Transverse colon (tissue), 4 donors: Measurements from ENCODE around the gene WNK2. TPM values are rescaled to one million over a fixed set of nuclear protein-coding genes. Genes with fewer than 3 reads are reported as not detected.

Experiments
- DNase-seq: peaks from one replicate; pipeline ENCODE4 v3.0.0-alpha.2; 2019
- H3K27ac ChIP-seq, 4 donors: fragments of 200-600 bp; sonication (generic); 2 replicates each; pipeline ENCODE4 v1.5.1; 2016 to 2018; ENCODE audit warnings: inconsistent platforms in 4 of 4
- H3K27me3 ChIP-seq: fragments of 200-600 bp; sonication (generic); 2 replicates; pipeline ENCODE4 v1.5.1; 2017; ENCODE audit warnings: inconsistent platforms
- H3K36me3 ChIP-seq, 4 donors: fragments of 200-600 bp; sonication (generic); 2 replicates each; pipeline ENCODE4 v1.5.1; 2017 to 2019; ENCODE audit warnings: inconsistent platforms in 4 of 4
- H3K4me1 ChIP-seq, 4 donors: fragments of 200-600 bp; sonication (generic); 2 replicates each; pipeline ENCODE4 v1.5.1; 2017 to 2020; ENCODE audit warnings: inconsistent platforms in 4 of 4
- H3K4me3 ChIP-seq, 4 donors: fragments of 200-600 bp; sonication (generic); 1 replicate in 1 of 4; 2 replicates in 3 of 4; pipeline versions ENCODE4 v1.5.1 to v1.6.1; 2017 to 2019; ENCODE audit warnings: inconsistent platforms in 4 of 4
- H3K9me3 ChIP-seq, 2 donors: fragments of 200-600 bp; sonication (generic); 2 replicates each; pipeline ENCODE4 v1.5.1; 2017 to 2019; ENCODE audit warnings: inconsistent platforms in 2 of 2
- EP300 ChIP-seq: sonication (generic); formaldehyde crosslinking; IDR thresholded peaks from one replicate; pipeline ENCODE4 v1.6.1; 2017; ENCODE audit warnings: antibody characterized with exemption, low read depth
- POLR2A ChIP-seq: fragments of 450-650 bp; IDR thresholded peaks from one replicate; pipeline ENCODE4 v1.6.1; 2016; ENCODE audit warnings: antibody characterized with exemption, mild to moderate bottlenecking, moderate library complexity
- POLR2AphosphoS5 ChIP-seq, 3 donors: sonication (generic); formaldehyde crosslinking; IDR thresholded peaks; one replicate each; pipeline ENCODE4 v1.6.1; 2016; ENCODE audit warnings: antibody characterized with exemption in 3 of 3
- WGBS, 2 donors: methylation state at CpG; one replicate each; pipeline ENCODE4 v1.1.5; 2018; ENCODE audit warnings: low coverage in 1 of 2; 5-methylcytosine and 5-hydroxymethylcytosine counted together
- in situ Hi-C, 4 donors: fragments of 200-750 bp; cut with MboI; loops; one replicate each; pipeline versions ENCODE4 v1.15.0 to v1.15.1; 2017; ENCODE audit warnings: low sequenced_read_pairs in 3 of 4, low pct_ligation_motif_present in 1 of 4, low pct_unique_long_range_greater_than_20kb in 1 of 4
- intact Hi-C: fragments of 100-400 bp; cut with DNase I; formaldehyde crosslinking; loops from one replicate; pipeline ENCODE4 v1.15.1; 2023; ENCODE audit warnings: low total_unique reads
- total RNA-seq, 4 donors: library from RNA; depleted of rRNA; stranded (reverse); fragments of >200 nt; gene quantifications; one replicate each; pipeline ENCODE4 v1.1.0, GENCODE V29; 2016
- TF ChIP-seq, protein P1 (sequence below), 5 experiments: fragments of 200-600 bp in 3 of 5; fragments of 450-650 bp in 2 of 5; sonication (generic) in 3 of 5; IDR thresholded peaks; 1 replicate in 2 of 5; 2 replicates in 3 of 5; pipeline ENCODE4 v1.5.1; 2016 to 2017; ENCODE audit warnings: antibody characterized with exemption in 5 of 5, inconsistent platforms in 3 of 5, mild to moderate bottlenecking in 2 of 5, moderate library complexity in 1 of 5

Gene WNK2
- total RNA-seq, 4 donors from 2014 or later, result 133 to 618 (median 157) TPM

DNA sequence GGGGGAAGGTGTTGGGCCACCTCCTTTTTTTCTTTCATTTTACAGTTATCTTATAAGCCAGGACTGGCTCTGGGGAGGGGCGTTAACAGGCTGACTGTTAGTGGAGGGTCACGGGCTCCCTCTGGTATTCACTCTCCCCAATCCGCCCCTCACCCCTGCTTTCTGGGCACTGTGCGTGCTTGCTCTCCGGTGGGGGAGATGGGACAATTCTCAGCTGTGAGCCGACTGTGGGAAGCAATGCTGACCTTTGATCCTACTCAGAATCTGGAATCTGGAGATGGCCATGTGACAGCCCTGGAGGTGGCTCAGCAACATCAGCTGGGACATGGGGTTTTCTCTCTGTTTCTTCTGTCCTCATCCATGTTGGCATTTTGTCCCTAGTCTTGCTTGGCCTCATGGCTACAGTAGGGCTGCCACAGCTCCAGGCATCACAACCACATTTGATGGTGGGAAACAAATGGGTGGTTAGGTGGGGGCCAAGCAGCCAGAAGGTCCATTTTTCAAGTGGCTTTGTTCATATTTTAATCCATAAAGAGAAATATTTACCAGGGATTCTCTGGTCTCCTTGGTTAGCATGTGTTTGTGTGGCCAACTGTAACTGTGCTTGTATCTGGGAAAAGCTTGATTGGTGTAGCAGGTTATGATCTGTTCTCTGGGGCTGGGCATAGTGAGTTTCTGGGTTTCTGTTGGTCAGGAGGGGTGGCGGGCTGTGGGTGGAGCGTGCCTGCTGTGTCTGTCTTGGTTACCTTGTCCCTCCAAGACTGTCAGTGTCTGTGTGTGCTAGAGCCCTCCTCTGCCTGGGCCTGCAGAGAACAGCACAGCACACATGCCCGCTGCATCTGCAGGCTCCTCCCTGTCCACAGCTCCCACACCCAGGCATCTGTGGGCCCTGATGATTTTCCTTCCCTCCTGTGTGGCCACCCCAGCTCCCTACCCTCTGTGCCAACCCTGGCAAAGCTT lies 12.4 kb downstream of the WNK2 start:
- peak; percentile 36 for DNase-seq
- intact Hi-C loops, result no loop called here
- 40 to 67% methylated on average over 1 to 9 of the region's 9 CpGs for WGBS, 2 donors
- no peaks in the 10 kb centered on the region for H3K27me3 ChIP-seq
- H3K4me1 ChIP-seq, result peaks cover 25 to 78% (median 70%) of the 10 kb centered on the region in 4 donors
- TF ChIP-seq EP300 (no peak), POLR2AphosphoS5 (IDR thresholded peaks at IDR 0.05) (peak in 1 of 3 donors; percentile 21)
- no peak overlapping the region for H3K4me3 ChIP-seq
- H3K9me3 ChIP-seq, result no peaks in the 10 kb centered on the region
- no peaks in the 10 kb centered on the region for H3K36me3 ChIP-seq
- peak overlapping the region; percentile 53 to 88 (median 62) for H3K27ac ChIP-seq
- in situ Hi-C loops, result no loop called here

DNA sequence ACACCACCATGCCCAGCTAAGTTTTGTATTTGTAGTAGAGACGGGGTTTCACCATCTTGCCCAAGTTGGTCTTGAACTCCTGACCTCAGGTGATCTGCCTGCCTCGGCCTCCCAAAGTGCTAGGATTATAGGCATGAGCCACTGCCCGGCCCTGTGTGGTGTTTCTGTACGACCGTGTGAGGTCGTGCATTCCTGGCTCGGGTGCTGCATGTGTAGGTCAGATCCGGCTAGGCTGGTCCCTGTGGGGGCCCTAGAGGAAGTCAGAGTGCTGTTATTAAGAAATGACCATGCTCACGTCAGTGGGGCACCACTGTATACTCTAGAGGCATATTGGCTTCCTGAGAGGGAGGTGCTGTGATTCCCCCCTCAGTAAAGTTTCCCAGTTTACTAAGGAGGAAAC lies 13.7 kb downstream of the WNK2 start:
- in situ Hi-C loops (no loop called here), intact Hi-C loops (no loop called here)
- TF ChIP-seq EP300, result no peak
- TF ChIP-seq, protein P1, sequence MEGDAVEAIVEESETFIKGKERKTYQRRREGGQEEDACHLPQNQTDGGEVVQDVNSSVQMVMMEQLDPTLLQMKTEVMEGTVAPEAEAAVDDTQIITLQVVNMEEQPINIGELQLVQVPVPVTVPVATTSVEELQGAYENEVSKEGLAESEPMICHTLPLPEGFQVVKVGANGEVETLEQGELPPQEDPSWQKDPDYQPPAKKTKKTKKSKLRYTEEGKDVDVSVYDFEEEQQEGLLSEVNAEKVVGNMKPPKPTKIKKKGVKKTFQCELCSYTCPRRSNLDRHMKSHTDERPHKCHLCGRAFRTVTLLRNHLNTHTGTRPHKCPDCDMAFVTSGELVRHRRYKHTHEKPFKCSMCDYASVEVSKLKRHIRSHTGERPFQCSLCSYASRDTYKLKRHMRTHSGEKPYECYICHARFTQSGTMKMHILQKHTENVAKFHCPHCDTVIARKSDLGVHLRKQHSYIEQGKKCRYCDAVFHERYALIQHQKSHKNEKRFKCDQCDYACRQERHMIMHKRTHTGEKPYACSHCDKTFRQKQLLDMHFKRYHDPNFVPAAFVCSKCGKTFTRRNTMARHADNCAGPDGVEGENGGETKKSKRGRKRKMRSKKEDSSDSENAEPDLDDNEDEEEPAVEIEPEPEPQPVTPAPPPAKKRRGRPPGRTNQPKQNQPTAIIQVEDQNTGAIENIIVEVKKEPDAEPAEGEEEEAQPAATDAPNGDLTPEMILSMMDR (IDR thresholded peaks at IDR 0.05), result no peak
- DNase-seq, result no peak
- Histone ChIP-seq H3K9me3 (no peaks in the 10 kb centered on the region), H3K4me3 (no peak overlapping the region), H3K27me3 (no peaks in the 10 kb centered on the region), H3K4me1 (peaks cover 32 to 88% (median 80%) of the 10 kb centered on the region in 4 donors), H3K27ac (peak overlapping the region; percentile 53 to 88 (median 62)), H3K36me3 (no peaks in the 10 kb centered on the region)
- 64% methylated on average over 9 of the region's 9 CpGs; no CpG with 5 or more reads in 1 of the 2 donors for WGBS, 2 donors

DNA sequence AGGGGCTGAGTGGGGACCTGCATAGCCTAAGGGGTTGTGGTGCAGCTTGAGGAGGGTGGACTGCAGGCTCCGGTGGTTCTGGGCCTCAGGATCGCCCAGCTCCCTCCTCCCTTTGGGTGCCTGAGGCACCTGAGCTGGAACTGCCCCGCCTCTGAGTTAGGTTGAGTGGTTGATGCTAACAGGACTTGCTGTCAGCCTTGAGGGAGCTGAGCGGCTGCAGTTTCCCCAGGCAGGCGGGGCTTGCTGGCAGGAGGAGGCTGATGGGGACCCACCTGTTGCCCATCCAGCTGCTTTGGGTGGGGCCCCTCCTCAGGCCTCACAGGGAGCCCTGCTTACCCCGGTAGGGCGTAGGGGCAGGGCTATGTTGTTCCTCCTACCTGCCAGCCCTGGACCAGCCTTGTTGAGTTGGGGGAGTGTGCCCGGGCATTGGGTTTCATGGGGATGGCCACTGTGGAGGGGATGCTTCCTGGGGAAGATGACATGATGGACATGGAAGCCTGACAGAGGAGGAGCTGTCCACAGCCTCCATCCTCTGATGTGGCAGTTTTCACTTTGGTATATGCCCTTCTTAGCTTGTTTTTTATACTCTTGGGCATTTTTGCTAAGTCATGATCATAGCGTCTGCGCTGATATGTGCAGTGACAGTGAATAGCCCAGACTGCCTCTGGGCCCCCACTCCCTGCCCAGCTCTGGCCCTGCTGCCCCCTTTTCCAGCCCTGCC lies 14.3 kb downstream of the WNK2 start:
- H3K4me1 ChIP-seq, result peaks cover 29 to 89% (median 80%) of the 10 kb centered on the region in 4 donors
- DNase-seq, result peak; percentile 19
- in situ Hi-C loops, result no loop called here
- no peak overlapping the region for H3K4me3 ChIP-seq
- no peaks in the 10 kb centered on the region for H3K9me3 ChIP-seq
- intact Hi-C loops, result no loop called here
- H3K27ac ChIP-seq, result peak overlapping the region; percentile 53 to 88 (median 62)
- H3K27me3 ChIP-seq, result no peaks in the 10 kb centered on the region
- TF ChIP-seq POLR2A (no peak), POLR2AphosphoS5 (IDR thresholded peaks at IDR 0.05) (no peak), EP300 (no peak)
- TF ChIP-seq, protein P1 (IDR thresholded peaks at IDR 0.05), result no peak
- H3K36me3 ChIP-seq, result no peaks in the 10 kb centered on the region
- WGBS, 2 donors, result 57% methylated on average over 10 of the region's 10 CpGs; no CpG with 5 or more reads in 1 of the 2 donors

DNA sequence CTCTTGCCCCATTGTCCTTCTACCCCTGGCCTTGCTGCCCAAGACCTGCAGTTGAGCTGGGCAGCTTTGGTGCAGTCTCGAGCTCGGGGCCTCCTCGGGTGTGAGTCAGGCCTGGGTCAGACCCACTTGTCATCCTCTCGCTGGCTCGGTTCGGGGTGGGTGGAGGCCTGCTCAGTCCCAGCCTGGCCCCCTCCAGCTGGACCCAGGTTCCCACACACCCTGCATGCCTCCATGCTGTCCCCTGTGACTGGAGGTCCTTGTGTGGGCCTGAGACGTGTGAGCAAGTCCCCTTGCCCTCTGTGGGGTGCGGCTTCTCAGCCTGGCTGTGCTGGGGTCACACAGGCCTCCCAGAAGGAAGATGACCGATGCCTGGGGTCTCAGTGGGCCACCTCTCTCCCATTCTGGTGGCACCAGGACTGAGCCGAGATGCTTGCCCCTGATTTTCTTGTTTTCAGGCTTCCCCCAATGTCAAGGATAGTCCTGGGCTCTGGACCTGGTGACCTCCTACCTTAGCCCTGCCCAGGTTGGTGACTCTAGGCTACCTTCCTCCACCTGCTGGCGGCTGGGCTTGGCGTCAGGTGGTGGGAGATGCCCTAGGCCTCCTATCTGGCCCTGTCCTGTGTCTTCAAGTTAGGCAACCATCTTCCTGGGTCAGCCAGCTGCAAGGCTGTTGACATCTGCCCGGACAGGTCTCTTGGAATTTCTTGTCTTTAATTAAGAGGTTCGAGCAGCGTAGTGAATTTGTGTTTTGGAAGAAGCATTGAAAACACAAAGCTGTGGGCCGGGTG lies 15.1 kb downstream of the WNK2 start:
- TF ChIP-seq, protein P1 (IDR thresholded peaks at IDR 0.05), result no peak
- TF ChIP-seq POLR2AphosphoS5 (IDR thresholded peaks at IDR 0.05) (no peak), POLR2A (no peak), EP300 (no peak)
- H3K27me3 ChIP-seq, result no peaks in the 10 kb centered on the region
- peak; percentile 7 for DNase-seq
- H3K4me1 ChIP-seq, result peaks cover 25 to 89% (median 76%) of the 10 kb centered on the region in 4 donors
- H3K36me3 ChIP-seq, result no peaks in the 10 kb centered on the region
- in situ Hi-C loops (no loop called here), intact Hi-C loops (no loop called here)
- H3K27ac ChIP-seq, result peak overlapping the region; percentile 53 to 88 (median 62)
- no peak overlapping the region for H3K4me3 ChIP-seq
- WGBS, 2 donors, result 83 to 100% methylated on average over 1 to 15 of the region's 16 CpGs
- H3K9me3 ChIP-seq, result no peaks in the 10 kb centered on the region
